ENCODE results near the gene SULF2.

Gene SULF2

GRCh38 chr20:47816487-47817451 is 31.5 kb upstream of the SULF2 start:
- H3K4me1 ChIP-seq: no peaks in the 10 kb centered on the region
- TF ChIP-seq CTCF (IDR thresholded peaks at IDR 0.05): no peak
- H3K4me2 ChIP-seq (ENCODE audit: low read length): no peak overlapping the region
- no peak overlapping the region for H3K27ac ChIP-seq
- H3K9ac ChIP-seq: no peak overlapping the region
- H3K36me3 ChIP-seq (ENCODE audit: control insufficient read depth, insufficient read depth, low read length): no peaks in the 10 kb centered on the region
- no peak overlapping the region for H2AFZ ChIP-seq
- no peak overlapping the region for H3K4me3 ChIP-seq (ENCODE audit: low read depth, low read length)
- H3K27me3 ChIP-seq (ENCODE audit: control insufficient read depth, insufficient read depth, low read length): no peaks in the 10 kb centered on the region
- H3K9me3 ChIP-seq (ENCODE audit: control insufficient read depth, low read length): peaks cover 2% of the 10 kb centered on the region
- no peaks in the 10 kb centered on the region for H3K79me2 ChIP-seq

GRCh38 chr20:47815866-47816265 is 30.6 kb upstream of the SULF2 start:
- no peak for TF ChIP-seq CTCF (IDR thresholded peaks at IDR 0.05)
- H3K27ac ChIP-seq: no peak overlapping the region
- H3K27me3 ChIP-seq (ENCODE audit: control insufficient read depth, insufficient read depth, low read length): no peaks in the 10 kb centered on the region

GRCh38 chr20:47815416-47815806 is 30.1 kb upstream of the SULF2 start:
- no peak for TF ChIP-seq CTCF (IDR thresholded peaks at IDR 0.05)
- no peaks in the 10 kb centered on the region for H3K27me3 ChIP-seq (ENCODE audit: control insufficient read depth, insufficient read depth, low read length)
- no peaks in the 10 kb centered on the region for H3K79me2 ChIP-seq
- H2AFZ ChIP-seq: no peak overlapping the region
- H3K9ac ChIP-seq: no peak overlapping the region
- no peak overlapping the region for H3K4me2 ChIP-seq (ENCODE audit: low read length)
- no peak overlapping the region for H3K4me3 ChIP-seq (ENCODE audit: low read depth, low read length)
- H3K9me3 ChIP-seq (ENCODE audit: control insufficient read depth, low read length): peaks cover 2% of the 10 kb centered on the region
- H3K27ac ChIP-seq: no peak overlapping the region
- H3K4me1 ChIP-seq: no peaks in the 10 kb centered on the region
- H3K36me3 ChIP-seq (ENCODE audit: control insufficient read depth, insufficient read depth, low read length): no peaks in the 10 kb centered on the region

More at GRCh38 chr20:47815866-47816265, 30.6 kb upstream of the SULF2 start:
- peaks cover 2% of the 10 kb centered on the region for H3K9me3 ChIP-seq (ENCODE audit: control insufficient read depth, low read length)
- H2AFZ ChIP-seq: no peak overlapping the region
- H3K79me2 ChIP-seq: no peaks in the 10 kb centered on the region
- H3K4me1 ChIP-seq: no peaks in the 10 kb centered on the region
- no peaks in the 10 kb centered on the region for H3K36me3 ChIP-seq (ENCODE audit: control insufficient read depth, insufficient read depth, low read length)
- no peak overlapping the region for H3K4me2 ChIP-seq (ENCODE audit: low read length)
- no peak overlapping the region for H3K9ac ChIP-seq
- no peak overlapping the region for H3K4me3 ChIP-seq (ENCODE audit: low read depth, low read length)

GRCh38 chr20:47814632-47815415 is 29.5 kb upstream of the SULF2 start:
- H3K27ac ChIP-seq: no peak overlapping the region
- no peak overlapping the region for H2AFZ ChIP-seq
- TF ChIP-seq CTCF (IDR thresholded peaks at IDR 0.05): no peak
- H3K9me3 ChIP-seq (ENCODE audit: control insufficient read depth, low read length): peaks cover 2% of the 10 kb centered on the region
- H3K27me3 ChIP-seq (ENCODE audit: control insufficient read depth, insufficient read depth, low read length): no peaks in the 10 kb centered on the region
- H3K4me3 ChIP-seq (ENCODE audit: low read depth, low read length): no peak overlapping the region
- no peaks in the 10 kb centered on the region for H3K79me2 ChIP-seq
- H3K36me3 ChIP-seq (ENCODE audit: control insufficient read depth, insufficient read depth, low read length): no peaks in the 10 kb centered on the region
- no peaks in the 10 kb centered on the region for H3K4me1 ChIP-seq
- no peak overlapping the region for H3K4me2 ChIP-seq (ENCODE audit: low read length)
- H3K9ac ChIP-seq: no peak overlapping the region

Data from parathyroid adenoma (tissue), 2 donors.